Measurements from ENCODE around the gene WBP2NL.

Gene WBP2NL

GRCh38 chr22:42025421-42025820 lies 26.8 kb downstream of the WBP2NL start:
- no peak for DNase-seq

- DNase-seq, result no peak
Observed at GRCh38 chr22:42026705-42027104, 28.1 kb downstream of the WBP2NL start.

GRCh38 chr22:42033263-42034181 lies 34.9 kb downstream of the WBP2NL start:
- DNase-seq, result no peak

- DNase-seq, result no peak
Observed at GRCh38 chr22:42035256-42035655, 36.7 kb downstream of the WBP2NL start.

GRCh38 chr22:42039271-42039670 lies 40.7 kb downstream of the WBP2NL start:
- no peak for DNase-seq

GRCh38 chr22:42041784-42042183 lies 43.2 kb downstream of the WBP2NL start:
- DNase-seq, result no peak

GRCh38 chr22:42050641-42051180 lies 52.1 kb downstream of the WBP2NL start:
- DNase-seq, result no peak

GRCh38 chr22:42052765-42053164 lies 54.2 kb downstream of the WBP2NL start:
- DNase-seq, result no peak

- no peak for DNase-seq
Observed at GRCh38 chr22:42056757-42057511, 58.3 kb downstream of the WBP2NL start.

- DNase-seq, result no peak
Observed at GRCh38 chr22:42060489-42060888, 61.9 kb downstream of the WBP2NL start.

GRCh38 chr22:42061041-42061440 lies 62.5 kb downstream of the WBP2NL start:
- DNase-seq, result no peak

- DNase-seq, result no peak
Observed at GRCh38 chr22:42062506-42063170, 64.0 kb downstream of the WBP2NL start.

- DNase-seq, result no peak
Observed at GRCh38 chr22:42064629-42065028, 66.0 kb downstream of the WBP2NL start.

- DNase-seq, result no peak
Observed at GRCh38 chr22:42065438-42066125, 67.0 kb downstream of the WBP2NL start.

- DNase-seq, result no peak
Observed at GRCh38 chr22:42066126-42066761, 67.7 kb downstream of the WBP2NL start.

GRCh38 chr22:42066937-42067336 lies 68.3 kb downstream of the WBP2NL start:
- DNase-seq, result no peak

GRCh38 chr22:42067671-42068251 lies 69.2 kb downstream of the WBP2NL start:
- DNase-seq, result no peak

GRCh38 chr22:42068291-42068690 lies 69.7 kb downstream of the WBP2NL start:
- no peak for DNase-seq

- DNase-seq, result peak in 2 of 51 donors; percentile 45 to 52
Observed at GRCh38 chr22:42069801-42070516, 71.4 kb downstream of the WBP2NL start.
